Thyroid gland (tissue), 4 donors: Measurements from ENCODE around the gene SF1. TPM values are rescaled to one million over a fixed set of nuclear protein-coding genes. Genes with fewer than 3 reads are reported as not detected.
A peak's percentile ranks its signal among the peaks of the same experiment; 100 is the strongest.

Experiments used
- DNase-seq, 2 donors: peaks; one replicate each; pipeline ENCODE4 v3.0.0-alpha.2; 2019
- H3K27ac ChIP-seq, 3 donors: fragments of 200-600 bp; sonication (generic); 1 replicate in 2 of 3; 2 replicates in 1 of 3; pipeline ENCODE4 v1.5.1; 2016 to 2019; ENCODE audit warnings: mild to moderate bottlenecking in 1 of 3, moderate library complexity in 1 of 3
- H3K27me3 ChIP-seq: fragments of 200-600 bp; sonication (generic); one replicate; pipeline ENCODE4 v1.5.1; 2019
- H3K36me3 ChIP-seq, 2 donors: fragments of 200-600 bp; sonication (generic); one replicate each; pipeline ENCODE4 v1.5.1; 2016 to 2019
- H3K4me1 ChIP-seq, 2 donors: fragments of 200-600 bp; sonication (generic); one replicate each; pipeline ENCODE4 v1.5.1; 2017 to 2019
- H3K4me3 ChIP-seq, 3 donors: fragments of 200-600 bp; sonication (generic); replicated peaks in 1 of 3; 1 replicate in 2 of 3; 2 replicates in 1 of 3; pipeline ENCODE4 v1.5.1; 2016; ENCODE audit warnings: mild to moderate bottlenecking in 1 of 3
- H3K9me3 ChIP-seq: fragments of 200-600 bp; sonication (generic); one replicate; pipeline ENCODE4 v1.5.1; 2017
- CTCF ChIP-seq, 6 experiments: fragments of 200-600 bp in 3 of 6; fragments of 450-650 bp in 3 of 6; sonication (generic) in 3 of 6; IDR thresholded peaks; one replicate each; pipeline ENCODE4 v1.5.1; 2016 to 2019; ENCODE audit warnings: antibody characterized with exemption in 6 of 6, mild to moderate bottlenecking in 2 of 6, inconsistent platforms in 1 of 6, moderate library complexity in 1 of 6
- POLR2A ChIP-seq, 2 donors: fragments of 450-650 bp; IDR thresholded peaks; one replicate each; pipeline ENCODE4 v1.6.1; 2017; ENCODE audit warnings: antibody characterized with exemption in 2 of 2, mild to moderate bottlenecking in 2 of 2, moderate library complexity in 1 of 2
- WGBS, 2 donors: methylation state at CpG; one replicate each; pipeline ENCODE4 v1.1.5; 2017; 5-methylcytosine and 5-hydroxymethylcytosine counted together
- intact Hi-C: fragments of 100-400 bp; cut with DNase I; formaldehyde crosslinking; loops from one replicate; pipeline ENCODE4 v1.15.1; 2023
- total RNA-seq, 4 donors: library from RNA; depleted of rRNA; stranded (reverse); fragments of >200 nt; gene quantifications; one replicate each; pipeline ENCODE4 v1.2.3, GENCODE V29; 2016

The SF1 gene
- total RNA-seq, 4 donors from 2014 or later, result 171 to 419 (median 297) TPM

GRCh38 chr11:64745521-64746328 lies 32.6 kb downstream of the SF1 start:
- Histone ChIP-seq H3K4me1 (peaks cover 32 to 54% of the 10 kb centered on the region in 2 donors), H3K36me3 (no peaks in the 10 kb centered on the region), H3K27ac (peak overlapping the region; percentile 30 to 83 (median 72)), H3K9me3 (no peaks in the 10 kb centered on the region), H3K27me3 (peaks cover 27% of the 10 kb centered on the region), H3K4me3 (peak overlapping the region in 1 of 3 donors; percentile 40)
- intact Hi-C loops, result no loop called here
- peak; percentile 41 to 51 for DNase-seq
- TF ChIP-seq CTCF (IDR thresholded peaks at IDR 0.05) (no peak), POLR2A (IDR thresholded peaks at IDR 0.05) (no peak)
- WGBS, 2 donors, result 6 to 9% methylated on average over 21 to 37 of the region's 52 CpGs

- Histone ChIP-seq H3K4me1 (peaks cover 32 to 54% of the 10 kb centered on the region in 2 donors), H3K27me3 (peaks cover 27% of the 10 kb centered on the region), H3K9me3 (no peaks in the 10 kb centered on the region), H3K36me3 (no peaks in the 10 kb centered on the region), H3K27ac (peak overlapping the region; percentile 29 to 83 (median 72)), H3K4me3 (peak overlapping the region in 1 of 3 donors; percentile 40)
- TF ChIP-seq CTCF (IDR thresholded peaks at IDR 0.05), result no peak
- no peak for TF ChIP-seq POLR2A (IDR thresholded peaks at IDR 0.05)
- intact Hi-C loops, result no loop called here
- DNase-seq, result peak; percentile 50 to 54
- 2 to 8% methylated on average over 14 to 19 of the region's 20 CpGs for WGBS, 2 donors
Observed at GRCh38 chr11:64745189-64745520, 33.2 kb downstream of the SF1 start.

- DNase-seq, result no peak
- TF ChIP-seq CTCF (IDR thresholded peaks at IDR 0.05) (no peak), POLR2A (IDR thresholded peaks at IDR 0.05) (no peak)
- Histone ChIP-seq H3K4me3 (peak overlapping the region in 1 of 3 donors; percentile 40), H3K36me3 (no peaks in the 10 kb centered on the region), H3K4me1 (peaks cover 32 to 54% of the 10 kb centered on the region in 2 donors), H3K9me3 (no peaks in the 10 kb centered on the region), H3K27ac (peak overlapping the region; percentile 29 to 83 (median 72)), H3K27me3 (peaks cover 27% of the 10 kb centered on the region)
- intact Hi-C loops, result no loop called here
- WGBS, 2 donors, result 0% methylated on average over 10 of the region's 89 CpGs; no CpG with 5 or more reads in 1 of the 2 donors
Observed at GRCh38 chr11:64744544-64745188, 33.7 kb downstream of the SF1 start.

GRCh38 chr11:64743591-64744543 lies 34.5 kb downstream of the SF1 start, which contains the start of gene RASGRP2:
Gene RASGRP2, minus strand, starts transcription at chr11:64744142. Its CDS starts 1,276 bp downstream, at chr11:64742866.
- Histone ChIP-seq H3K4me3 (peak within 1 kb of the TSS in 1 of 3 donors; percentile 40), H3K4me1 (peaks cover 32 to 54% of the 10 kb centered on the region in 2 donors), H3K9me3 (no peaks in the 10 kb centered on the region), H3K36me3 (no peaks in the 10 kb centered on the region), H3K27me3 (peaks cover 27% of the 10 kb centered on the region), H3K27ac (peak within 1 kb of the TSS; percentile 29 to 83 (median 72))
- DNase-seq, result peak; percentile 38 to 56
- 4 to 5% methylated on average over 21 to 46 of the region's 57 CpGs for WGBS, 2 donors
- intact Hi-C loops, result no loop called here
- TF ChIP-seq POLR2A (IDR thresholded peaks at IDR 0.05), result no peak
- peak in 4 of 6 experiments; percentile 24 to 54 (median 33) for TF ChIP-seq CTCF (IDR thresholded peaks at IDR 0.05)
